GM23338 (cell line): Measurements from ENCODE around the gene NAPSA. TPM values are rescaled to one million over a fixed set of nuclear protein-coding genes. Genes with fewer than 3 reads are reported as not detected.

Source experiments
- ATAC-seq: fragments of 200-7000 bp; cut with Tn5 transposase; 3 replicates; pipeline ENCODE4 v1.9.1; 2020
- DNase-seq: peaks from one replicate; pipeline ENCODE4 v3.0.0-alpha.2; 2015; ENCODE audit warnings: low spot score
- H2AFZ ChIP-seq: fragments of 200-600 bp; sonication (generic); 2 replicates; pipeline ENCODE4 v1.8.0; 2016; ENCODE audit warnings: antibody characterized with exemption, mild to moderate bottlenecking, moderate library complexity
- H3F3A ChIP-seq: fragments of 200-600 bp; sonication (generic); replicated peaks from 2 replicates; pipeline ENCODE4 v1.8.0; 2017; ENCODE audit warnings: antibody characterized with exemption, mixed run types, low read depth
- H3K27ac ChIP-seq: fragments of 200-600 bp; sonication (generic); 2 replicates; pipeline ENCODE4 v1.6.1; 2016; ENCODE audit warnings: low read depth
- H3K27me3 ChIP-seq: fragments of 200-600 bp; sonication (generic); 2 replicates; pipeline ENCODE4 v1.8.0; 2016; ENCODE audit warnings: mild to moderate bottlenecking, mixed run types, moderate library complexity; ENCODE audit not compliant: insufficient read depth
- H3K36me3 ChIP-seq: fragments of 200-600 bp; sonication (generic); 2 replicates; pipeline ENCODE4 v1.8.0; 2016; ENCODE audit warnings: mild to moderate bottlenecking; ENCODE audit not compliant: insufficient read depth
- H3K4me1 ChIP-seq: fragments of 200-600 bp; sonication (generic); 2 replicates; pipeline ENCODE4 v1.8.0; 2016; ENCODE audit warnings: mild to moderate bottlenecking, moderate library complexity; ENCODE audit not compliant: insufficient read depth
- H3K4me2 ChIP-seq: fragments of 200-600 bp; sonication (generic); 2 replicates; pipeline ENCODE4 v1.7.1; 2017; ENCODE audit warnings: mixed run types
- H3K4me3 ChIP-seq: fragments of 200-600 bp; sonication (generic); 2 replicates; pipeline ENCODE4 v1.6.1; 2016; ENCODE audit warnings: mixed run types
- H3K79me2 ChIP-seq: fragments of 200-600 bp; sonication (generic); replicated peaks from 2 replicates; pipeline ENCODE4 v1.8.0; 2017; ENCODE audit warnings: mild to moderate bottlenecking; ENCODE audit not compliant: insufficient read depth
- H3K9me2 ChIP-seq: fragments of 200-600 bp; sonication (generic); 2 replicates; pipeline ENCODE4 v1.8.0; 2017; ENCODE audit not compliant: insufficient read depth
- H4K20me1 ChIP-seq: fragments of 200-600 bp; sonication (generic); replicated peaks from 2 replicates; pipeline ENCODE4 v1.8.0; 2017; ENCODE audit warnings: mild to moderate bottlenecking; ENCODE audit not compliant: insufficient read depth
- H3K27ac Mint-ChIP-seq: 2 replicates; pipeline ENCODE4 v1.8.0; 2020; ENCODE audit warnings: inconsistent platforms, mild to moderate bottlenecking, moderate library complexity, mixed read lengths
- H3K27me3 Mint-ChIP-seq: 3 replicates; pipeline ENCODE4 v1.8.0; 2022; ENCODE audit warnings: low read depth, mild to moderate bottlenecking, moderate library complexity, mixed read lengths, inconsistent platforms; ENCODE audit not compliant: insufficient read depth, poor library complexity
- H3K36me3 Mint-ChIP-seq: 3 replicates; pipeline ENCODE4 v1.8.0; 2021; ENCODE audit warnings: low read depth, mild to moderate bottlenecking, inconsistent platforms, moderate library complexity, mixed read lengths
- H3K4me1 Mint-ChIP-seq: 3 replicates; pipeline ENCODE4 v1.8.0; 2020; ENCODE audit warnings: mild to moderate bottlenecking, inconsistent platforms, mixed read lengths
- H3K4me3 Mint-ChIP-seq: 3 replicates; pipeline ENCODE4 v1.8.0; 2021; ENCODE audit warnings: moderate library complexity, mild to moderate bottlenecking, inconsistent platforms, mixed read lengths
- H3K9me3 Mint-ChIP-seq: 3 replicates; pipeline ENCODE4 v1.8.0; 2020; ENCODE audit warnings: moderate library complexity, mild to moderate bottlenecking, inconsistent platforms, mixed read lengths
- EZH2 ChIP-seq: fragments of 200-600 bp; sonication (generic); IDR thresholded peaks from one replicate; pipeline ENCODE4 v1.8.0; 2017; ENCODE audit warnings: antibody characterized with exemption, mild to moderate bottlenecking, low read depth; ENCODE audit not compliant: unreplicated experiment
- EZH2phosphoT487 ChIP-seq: fragments of 200-600 bp; sonication (generic); IDR thresholded peaks from one replicate; pipeline ENCODE4 v1.8.1; 2018; ENCODE audit warnings: antibody characterized with exemption; ENCODE audit not compliant: unreplicated experiment
- JUNB ChIP-seq: IDR thresholded peaks from one replicate; pipeline ENCODE4 v1.6.1; 2016; ENCODE audit warnings: antibody characterized with exemption; ENCODE audit not compliant: unreplicated experiment
- NANOG ChIP-seq: IDR thresholded peaks from 2 replicates; pipeline ENCODE4 v1.6.1; 2016; ENCODE audit warnings: antibody characterized with exemption, borderline replicate concordance
- POLR2AphosphoS5 ChIP-seq: IDR thresholded peaks from 2 replicates; pipeline ENCODE4 v1.6.1; 2016; ENCODE audit warnings: antibody characterized with exemption, low read depth
- STAT1 ChIP-seq: IDR thresholded peaks from one replicate; pipeline ENCODE4 v1.6.1; 2016; ENCODE audit warnings: antibody characterized with exemption; ENCODE audit not compliant: unreplicated experiment
- ZNF114 ChIP-seq: fragments of 250-450 bp; sonication (Bioruptor Pico); IDR thresholded peaks from 2 replicates; pipeline ENCODE4 v1.5.0; 2020; ENCODE audit warnings: mild to moderate bottlenecking, moderate library complexity
- ZNF331 ChIP-seq: fragments of 250-450 bp; sonication (Bioruptor Pico); IDR thresholded peaks from 2 replicates; pipeline ENCODE4 v1.5.0; 2020; ENCODE audit warnings: low read depth, mild to moderate bottlenecking, moderate library complexity
- ZNF462 ChIP-seq: fragments of 250-450 bp; sonication (Bioruptor Pico); IDR thresholded peaks from 2 replicates; pipeline ENCODE4 v1.5.0; 2020; ENCODE audit warnings: mild to moderate bottlenecking, moderate library complexity
- polyA plus RNA-seq: library from polyadenylated mRNA; unstranded; fragments of >200 nt; fragmentation: Nextera tagmentation; extraction: Ambion mirVana; gene quantifications from 2 replicates; pipeline ENCODE4 v1.2.1, GENCODE V29; 2016
- total RNA-seq: library from RNA; depleted of rRNA; stranded (reverse); fragments of >200 nt; shearing (Covaris generic); gene quantifications from 2 replicates; pipeline ENCODE4 v1.2.3, GENCODE V29; 2014

Gene NAPSA
- total and polyA plus RNA-seq, 2 experiments from 2014 or later = 0.14 to 0.99 TPM

DNA sequence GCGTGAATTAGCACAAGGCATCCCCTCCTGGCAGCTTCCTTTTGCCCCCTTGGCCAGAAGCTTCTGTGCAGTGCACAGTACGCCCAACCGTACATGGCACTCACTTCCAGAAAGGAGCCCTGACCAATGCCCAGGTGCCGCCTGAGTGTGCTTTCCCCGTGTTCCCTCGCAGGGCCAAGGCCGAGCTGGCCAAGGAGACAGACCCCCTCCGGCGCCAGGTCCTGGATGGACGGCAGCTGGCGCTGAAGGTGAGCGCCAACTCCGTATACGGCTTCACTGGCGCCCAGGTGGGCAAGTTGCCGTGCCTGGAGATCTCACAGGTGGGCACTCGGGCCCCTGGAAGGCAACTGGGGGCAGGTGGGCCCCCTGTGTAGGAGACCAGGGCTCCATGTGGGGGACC, 43.9 kb upstream of the NAPSA start (continued):
- TF ChIP-seq ZNF462 (CRISPR knock-in tag) (no peak), ZNF114 (no peak), EZH2phosphoT487 (no peak)

GRCh38 chr19:50406829-50407228, 41.4 kb upstream of the NAPSA start:
- H3K4me2 ChIP-seq = no peak overlapping the region
- H3K9me2 ChIP-seq = no peaks in the 10 kb centered on the region
- no peaks in the 10 kb centered on the region for H3K4me1 ChIP-seq
- H3K27me3 ChIP-seq = no peaks in the 10 kb centered on the region
- Mint-ChIP-seq H3K4me1 (no peaks in the 10 kb centered on the region), H3K27me3 (no peaks in the 10 kb centered on the region), H3K36me3 (peaks cover 63% of the 10 kb centered on the region), H3K9me3 (no peaks in the 10 kb centered on the region; the same call in 2 of the 3 replicates), H3K27ac (no peak overlapping the region), H3K4me3 (no peak overlapping the region)
- no peaks in the 10 kb centered on the region for H3K79me2 ChIP-seq
- DNase-seq (no peak), ATAC-seq (no peak)
- peaks cover 4% of the 10 kb centered on the region; the same call in 1 of the 2 replicates for H3K36me3 ChIP-seq
- no peak overlapping the region for H3K4me3 ChIP-seq
- no peaks in the 10 kb centered on the region; the same call in 1 of the 2 replicates for H3F3A ChIP-seq
- no peak overlapping the region for H3K27ac ChIP-seq
- H4K20me1 ChIP-seq = peaks cover 5% of the 10 kb centered on the region
- no peak overlapping the region for H2AFZ ChIP-seq
- TF ChIP-seq JUNB (no peak), POLR2AphosphoS5 (no peak), NANOG (no peak), STAT1 (no peak), ZNF331 (CRISPR knock-in tag) (no peak), ZNF462 (CRISPR knock-in tag) (no peak), EZH2 (no peak), ZNF114 (no peak)
